ENCODE results near the gene KLHL29.

DNA sequence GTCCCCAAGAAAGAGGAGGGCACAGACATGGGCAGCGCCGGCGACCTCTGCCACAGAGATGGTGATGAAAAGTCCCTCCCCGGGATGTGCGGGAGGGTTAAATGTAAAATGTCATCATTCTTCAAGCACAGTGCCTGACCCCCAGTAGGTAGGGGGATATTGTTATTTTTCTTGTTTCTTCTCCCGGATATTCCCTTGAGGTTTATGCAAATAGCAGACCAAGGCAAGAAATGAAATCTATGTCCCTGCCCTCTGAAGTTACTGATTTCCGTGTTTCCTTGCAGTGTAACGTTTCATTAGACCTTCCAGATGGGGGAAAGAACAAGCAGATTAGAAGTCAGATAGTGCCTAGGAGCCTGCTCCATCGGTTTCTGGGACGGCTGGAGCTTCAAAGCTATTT lies 158.3 kb downstream of the KLHL29 start:
- TF ChIP-seq, protein P1, sequence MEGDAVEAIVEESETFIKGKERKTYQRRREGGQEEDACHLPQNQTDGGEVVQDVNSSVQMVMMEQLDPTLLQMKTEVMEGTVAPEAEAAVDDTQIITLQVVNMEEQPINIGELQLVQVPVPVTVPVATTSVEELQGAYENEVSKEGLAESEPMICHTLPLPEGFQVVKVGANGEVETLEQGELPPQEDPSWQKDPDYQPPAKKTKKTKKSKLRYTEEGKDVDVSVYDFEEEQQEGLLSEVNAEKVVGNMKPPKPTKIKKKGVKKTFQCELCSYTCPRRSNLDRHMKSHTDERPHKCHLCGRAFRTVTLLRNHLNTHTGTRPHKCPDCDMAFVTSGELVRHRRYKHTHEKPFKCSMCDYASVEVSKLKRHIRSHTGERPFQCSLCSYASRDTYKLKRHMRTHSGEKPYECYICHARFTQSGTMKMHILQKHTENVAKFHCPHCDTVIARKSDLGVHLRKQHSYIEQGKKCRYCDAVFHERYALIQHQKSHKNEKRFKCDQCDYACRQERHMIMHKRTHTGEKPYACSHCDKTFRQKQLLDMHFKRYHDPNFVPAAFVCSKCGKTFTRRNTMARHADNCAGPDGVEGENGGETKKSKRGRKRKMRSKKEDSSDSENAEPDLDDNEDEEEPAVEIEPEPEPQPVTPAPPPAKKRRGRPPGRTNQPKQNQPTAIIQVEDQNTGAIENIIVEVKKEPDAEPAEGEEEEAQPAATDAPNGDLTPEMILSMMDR (IDR thresholded peaks at IDR 0.05 in 2 of 3, conservative IDR thresholded peaks at IDR 0.05 in 1 of 3; ENCODE audit: borderline replicate concordance in 1 of 3, insufficient read depth in 1 of 3, low read depth in 2 of 3, low read length in 2 of 3) = no peak
- TF ChIP-seq CEBPB (IDR thresholded peaks at IDR 0.05; ENCODE audit: low read depth) = no peak
- TF ChIP-seq, protein P2, sequence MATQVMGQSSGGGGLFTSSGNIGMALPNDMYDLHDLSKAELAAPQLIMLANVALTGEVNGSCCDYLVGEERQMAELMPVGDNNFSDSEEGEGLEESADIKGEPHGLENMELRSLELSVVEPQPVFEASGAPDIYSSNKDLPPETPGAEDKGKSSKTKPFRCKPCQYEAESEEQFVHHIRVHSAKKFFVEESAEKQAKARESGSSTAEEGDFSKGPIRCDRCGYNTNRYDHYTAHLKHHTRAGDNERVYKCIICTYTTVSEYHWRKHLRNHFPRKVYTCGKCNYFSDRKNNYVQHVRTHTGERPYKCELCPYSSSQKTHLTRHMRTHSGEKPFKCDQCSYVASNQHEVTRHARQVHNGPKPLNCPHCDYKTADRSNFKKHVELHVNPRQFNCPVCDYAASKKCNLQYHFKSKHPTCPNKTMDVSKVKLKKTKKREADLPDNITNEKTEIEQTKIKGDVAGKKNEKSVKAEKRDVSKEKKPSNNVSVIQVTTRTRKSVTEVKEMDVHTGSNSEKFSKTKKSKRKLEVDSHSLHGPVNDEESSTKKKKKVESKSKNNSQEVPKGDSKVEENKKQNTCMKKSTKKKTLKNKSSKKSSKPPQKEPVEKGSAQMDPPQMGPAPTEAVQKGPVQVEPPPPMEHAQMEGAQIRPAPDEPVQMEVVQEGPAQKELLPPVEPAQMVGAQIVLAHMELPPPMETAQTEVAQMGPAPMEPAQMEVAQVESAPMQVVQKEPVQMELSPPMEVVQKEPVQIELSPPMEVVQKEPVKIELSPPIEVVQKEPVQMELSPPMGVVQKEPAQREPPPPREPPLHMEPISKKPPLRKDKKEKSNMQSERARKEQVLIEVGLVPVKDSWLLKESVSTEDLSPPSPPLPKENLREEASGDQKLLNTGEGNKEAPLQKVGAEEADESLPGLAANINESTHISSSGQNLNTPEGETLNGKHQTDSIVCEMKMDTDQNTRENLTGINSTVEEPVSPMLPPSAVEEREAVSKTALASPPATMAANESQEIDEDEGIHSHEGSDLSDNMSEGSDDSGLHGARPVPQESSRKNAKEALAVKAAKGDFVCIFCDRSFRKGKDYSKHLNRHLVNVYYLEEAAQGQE (IDR thresholded peaks at IDR 0.05; ENCODE audit: low read depth) = no peak
- TF ChIP-seq POLR2AphosphoS5 (IDR thresholded peaks at IDR 0.05; ENCODE audit: low read depth, low read length) = no peak
- TF ChIP-seq POLR2A (IDR thresholded peaks at IDR 0.05; ENCODE audit: borderline replicate concordance, extremely low read depth, insufficient read depth, insufficient read length) = no peak
- no peak for TF ChIP-seq EGR1 (IDR thresholded peaks at IDR 0.05; ENCODE audit: low read depth)
- TF ChIP-seq YY1 (IDR thresholded peaks at IDR 0.05; ENCODE audit: extremely low read depth, insufficient replicate concordance, low read depth, low read length) = no peak
- TF ChIP-seq ZFX (IDR thresholded peaks at IDR 0.05) = no peak
- no peak for TF ChIP-seq EZH2phosphoT487 (IDR thresholded peaks at IDR 0.05; ENCODE audit: borderline replicate concordance)
- no peak for TF ChIP-seq RAD21 (IDR thresholded peaks at IDR 0.05; ENCODE audit: low read depth)
- TF ChIP-seq, protein P3, sequence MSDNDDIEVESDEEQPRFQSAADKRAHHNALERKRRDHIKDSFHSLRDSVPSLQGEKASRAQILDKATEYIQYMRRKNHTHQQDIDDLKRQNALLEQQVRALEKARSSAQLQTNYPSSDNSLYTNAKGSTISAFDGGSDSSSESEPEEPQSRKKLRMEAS (IDR thresholded peaks at IDR 0.05) = no peak
